GM12801 (cell line): ENCODE measurements around the gene VPS4A.

ENCODE experiments used
- TF ChIP-seq, protein P1 (sequence below): IDR thresholded peaks from one replicate; pipeline ENCODE4 v1.5.1; 2011; ENCODE audit warnings: control low read depth; ENCODE audit not compliant: insufficient read length; ENCODE audit errors: extremely low read depth

The VPS4A gene

DNA sequence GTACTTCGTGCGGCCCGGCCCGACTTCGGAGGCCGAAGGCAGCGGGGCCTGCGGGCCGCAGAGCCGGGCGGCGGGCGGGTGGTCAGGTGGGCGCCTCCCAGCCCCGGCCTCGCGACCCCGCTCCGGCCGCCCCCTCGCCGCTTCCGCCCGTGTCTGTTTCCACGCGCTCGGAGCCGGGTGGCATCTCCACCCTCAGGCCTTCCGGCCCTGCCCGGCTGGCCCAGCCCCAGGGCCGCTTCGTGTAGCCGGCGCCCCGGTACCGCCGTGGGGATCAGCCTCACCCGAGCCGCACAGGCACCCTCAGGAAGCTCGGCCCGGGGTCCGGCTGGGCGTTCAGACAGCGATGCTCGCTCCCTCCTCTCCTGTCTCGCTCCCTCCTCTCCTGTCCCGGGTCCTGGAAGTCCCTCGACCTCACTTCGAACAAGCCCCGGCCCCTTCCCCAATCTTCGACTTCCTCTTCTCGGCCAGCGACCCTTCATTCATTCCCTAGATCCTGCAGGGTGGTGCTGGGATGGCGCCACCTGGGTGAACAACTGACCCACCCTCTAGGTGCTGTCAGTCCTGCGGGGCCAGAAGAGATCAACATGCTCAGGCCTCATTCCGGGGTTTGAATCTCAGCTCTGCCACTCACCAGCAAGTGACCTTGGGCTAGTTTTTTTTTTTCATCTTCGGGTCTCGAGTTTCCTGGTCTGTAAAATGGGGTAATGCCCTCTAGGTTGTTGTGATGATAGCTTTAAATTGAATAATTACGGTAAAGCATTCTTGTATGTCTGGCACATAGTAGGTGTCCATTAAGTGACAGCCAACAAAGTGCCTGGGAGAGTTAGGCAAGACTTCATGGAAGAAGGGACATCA is 610 bp downstream of the VPS4A start:
- TF ChIP-seq, protein P1, sequence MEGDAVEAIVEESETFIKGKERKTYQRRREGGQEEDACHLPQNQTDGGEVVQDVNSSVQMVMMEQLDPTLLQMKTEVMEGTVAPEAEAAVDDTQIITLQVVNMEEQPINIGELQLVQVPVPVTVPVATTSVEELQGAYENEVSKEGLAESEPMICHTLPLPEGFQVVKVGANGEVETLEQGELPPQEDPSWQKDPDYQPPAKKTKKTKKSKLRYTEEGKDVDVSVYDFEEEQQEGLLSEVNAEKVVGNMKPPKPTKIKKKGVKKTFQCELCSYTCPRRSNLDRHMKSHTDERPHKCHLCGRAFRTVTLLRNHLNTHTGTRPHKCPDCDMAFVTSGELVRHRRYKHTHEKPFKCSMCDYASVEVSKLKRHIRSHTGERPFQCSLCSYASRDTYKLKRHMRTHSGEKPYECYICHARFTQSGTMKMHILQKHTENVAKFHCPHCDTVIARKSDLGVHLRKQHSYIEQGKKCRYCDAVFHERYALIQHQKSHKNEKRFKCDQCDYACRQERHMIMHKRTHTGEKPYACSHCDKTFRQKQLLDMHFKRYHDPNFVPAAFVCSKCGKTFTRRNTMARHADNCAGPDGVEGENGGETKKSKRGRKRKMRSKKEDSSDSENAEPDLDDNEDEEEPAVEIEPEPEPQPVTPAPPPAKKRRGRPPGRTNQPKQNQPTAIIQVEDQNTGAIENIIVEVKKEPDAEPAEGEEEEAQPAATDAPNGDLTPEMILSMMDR: no peak

DNA sequence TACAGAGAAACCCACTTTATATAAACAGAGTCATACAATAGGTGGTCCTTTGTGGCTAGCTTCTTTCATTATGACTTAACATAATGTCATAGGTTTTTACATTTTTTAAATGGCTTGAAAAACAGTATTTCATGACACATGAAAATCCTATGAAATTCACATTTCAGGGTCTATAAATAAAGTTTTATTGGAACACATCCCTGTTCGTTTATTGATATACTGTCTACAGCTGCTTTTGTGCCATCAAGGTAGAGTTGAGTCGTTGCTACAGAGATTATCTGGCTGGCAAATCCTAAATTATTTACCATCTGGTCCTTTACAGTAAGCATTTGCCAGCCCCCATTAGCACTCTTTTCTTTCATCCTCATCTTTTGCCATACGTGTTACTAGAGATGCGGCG is 2.3 kb downstream of the VPS4A start:
- TF ChIP-seq, protein P1: no peak

DNA sequence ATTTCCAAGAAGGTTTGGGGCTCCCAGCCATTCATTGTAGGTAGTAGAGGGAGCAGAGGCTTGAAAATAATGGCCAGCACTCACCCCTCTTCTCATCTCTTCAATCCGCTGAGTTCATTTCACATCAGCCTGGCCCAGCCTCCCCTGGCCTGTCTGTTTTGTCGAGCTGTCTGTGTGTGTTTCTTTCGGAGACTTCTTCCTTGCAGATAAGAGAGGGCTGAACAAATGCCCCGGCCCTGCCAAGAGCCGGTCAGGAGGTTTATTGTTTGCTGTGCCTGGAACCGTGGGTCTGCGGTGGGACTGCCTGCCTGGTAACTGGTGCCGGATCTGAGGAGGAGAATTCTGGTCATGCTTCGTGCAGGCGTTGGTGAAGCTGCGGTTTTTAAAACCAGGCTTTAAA is 3.4 kb downstream of the VPS4A start:
- TF ChIP-seq, protein P1: no peak

DNA sequence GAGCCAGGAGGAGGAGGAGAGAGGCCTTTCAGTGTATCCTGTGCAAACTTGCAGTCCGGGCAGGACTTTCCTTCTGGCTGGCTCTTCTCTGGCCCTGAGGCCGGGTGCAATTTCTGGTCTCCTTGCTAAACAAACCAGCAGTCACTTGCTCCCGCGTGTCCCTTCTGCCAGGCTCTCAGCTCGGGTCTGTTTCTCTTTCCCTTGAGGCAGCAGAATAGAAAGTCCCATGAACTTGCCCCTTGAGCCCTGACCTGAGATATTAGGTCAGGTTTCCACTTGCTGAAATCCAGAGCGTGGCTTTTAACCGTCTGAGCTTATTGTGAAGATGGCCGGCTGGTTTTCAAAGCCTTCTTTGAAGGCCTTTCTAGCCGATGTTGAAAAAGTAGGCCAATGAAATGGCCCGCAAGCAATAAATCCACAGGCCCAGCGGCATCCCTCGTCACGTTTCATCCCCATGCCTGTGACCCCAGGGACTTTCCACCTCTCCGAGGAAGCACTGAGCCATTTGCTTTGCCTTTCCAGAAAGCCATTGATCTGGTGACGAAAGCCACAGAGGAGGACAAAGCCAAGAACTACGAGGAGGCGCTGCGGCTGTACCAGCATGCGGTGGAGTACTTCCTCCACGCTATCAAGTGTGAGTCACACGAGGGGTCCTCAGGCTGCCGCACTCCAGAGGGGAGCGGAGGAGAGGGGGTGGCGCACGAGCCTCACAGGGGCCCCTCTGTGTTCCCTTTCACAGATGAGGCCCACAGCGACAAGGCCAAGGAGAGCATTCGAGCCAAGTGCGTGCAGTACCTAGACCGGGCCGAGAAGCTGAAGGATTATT is 4.5 kb downstream of the VPS4A start:
- TF ChIP-seq, protein P1: no peak

- TF ChIP-seq, protein P1: no peak
Observed at GRCh38 chr16:69316595-69317034, 5.5 kb downstream of the VPS4A start.

- TF ChIP-seq, protein P1: no peak
Observed at GRCh38 chr16:69318177-69318910, 7.2 kb downstream of the VPS4A start.

DNA sequence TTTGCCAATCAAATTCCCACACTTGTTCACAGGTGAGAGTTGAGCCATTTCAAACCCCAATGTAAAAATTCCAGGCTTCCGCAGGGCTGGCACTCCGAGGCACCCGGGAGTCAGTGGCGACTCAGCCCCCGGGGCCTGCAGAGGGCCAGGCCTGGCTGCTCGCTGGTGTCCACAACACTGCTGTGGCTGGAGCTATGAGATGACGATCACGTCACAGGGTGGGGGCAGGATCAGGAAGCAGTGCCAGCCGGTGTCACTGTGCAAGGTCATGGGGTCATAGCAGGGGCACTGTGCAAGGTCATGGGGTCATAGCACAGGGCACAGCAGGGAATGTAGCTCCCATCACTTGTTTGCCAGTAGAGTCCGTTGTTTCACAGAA is 7.8 kb downstream of the VPS4A start:
- TF ChIP-seq, protein P1: no peak
